Hematopoietic multipotent progenitor cell treated with erythropoietin and hydrocortisone succinate and interleukin-3 and kit ligand, for 8 days (in vitro differentiated cells): ENCODE data around the gene ALDH16A1.
"Not testable (repeated sequence)": the region's sequence is repeated elsewhere in the genome, so short reads cannot be mapped to it uniquely, and the experiment has no call there.

Experiments used
- DNase-seq: peaks from one replicate; pipeline ENCODE4 v3.0.0-alpha.2; 2015

The ALDH16A1 gene

GRCh38 chr19:49465371-49465770 is 12.3 kb downstream of the ALDH16A1 start:
- no peak for DNase-seq

GRCh38 chr19:49468199-49468598 is 15.2 kb downstream of the ALDH16A1 start:
- no peak for DNase-seq

DNA sequence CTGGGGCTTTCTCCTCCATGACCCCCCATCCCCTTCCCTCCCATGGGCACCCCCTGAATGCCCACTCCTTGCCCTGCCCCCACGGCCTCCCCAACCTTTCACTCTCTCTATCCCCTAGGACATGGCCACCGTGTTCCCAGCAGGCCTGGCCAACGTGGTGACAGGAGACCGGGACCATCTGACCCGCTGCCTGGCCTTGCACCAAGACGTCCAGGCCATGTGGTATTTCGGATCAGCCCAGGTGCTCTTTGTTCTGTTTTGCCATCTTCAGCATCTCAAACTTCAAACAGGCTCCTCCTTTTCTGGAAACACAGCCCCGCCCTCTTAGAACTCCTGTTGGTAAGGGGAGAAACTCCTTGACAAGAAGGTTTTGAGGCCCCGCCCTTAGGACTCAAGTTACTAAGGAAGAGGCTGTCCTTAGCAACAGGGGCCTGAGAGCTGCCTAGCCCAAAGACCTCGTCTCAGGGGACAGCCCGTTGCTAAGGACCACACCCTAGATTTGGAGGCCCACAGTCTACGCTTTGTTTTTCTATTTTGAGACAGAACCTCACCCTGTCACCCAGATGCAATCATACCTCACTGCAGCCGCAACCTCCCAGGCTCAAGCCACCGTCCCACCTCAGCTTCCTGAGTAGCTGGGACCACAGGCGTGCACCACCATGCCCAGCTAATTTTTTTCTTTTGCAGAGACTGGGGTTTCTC is 15.9 kb downstream of the ALDH16A1 start:
- peak; percentile 95 for DNase-seq

GRCh38 chr19:49469828-49470614 is 17.0 kb downstream of the ALDH16A1 start:
- DNase-seq, result peak; percentile 54

DNA sequence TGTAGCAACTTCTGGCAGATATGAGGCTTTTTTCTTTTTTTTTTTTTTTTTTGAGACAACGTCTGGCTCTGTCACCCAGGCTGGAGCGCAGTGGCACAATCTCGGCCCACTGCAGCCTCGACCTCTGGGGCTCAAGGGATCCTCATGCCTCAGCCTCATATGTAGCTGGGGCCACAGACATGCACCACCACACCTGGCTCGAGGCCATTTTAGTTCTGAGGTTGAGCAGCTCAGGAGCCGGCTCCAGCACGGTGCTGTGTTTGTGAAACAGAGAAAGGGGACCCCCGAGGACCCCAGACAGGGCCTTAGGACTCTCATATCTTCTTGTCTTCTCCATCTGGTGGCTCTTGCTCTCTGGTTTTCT is 17.6 kb downstream of the ALDH16A1 start:
- DNase-seq, result no peak

GRCh38 chr19:49472936-49473335 is 19.9 kb downstream of the ALDH16A1 start:
- DNase-seq, result no peak

DNA sequence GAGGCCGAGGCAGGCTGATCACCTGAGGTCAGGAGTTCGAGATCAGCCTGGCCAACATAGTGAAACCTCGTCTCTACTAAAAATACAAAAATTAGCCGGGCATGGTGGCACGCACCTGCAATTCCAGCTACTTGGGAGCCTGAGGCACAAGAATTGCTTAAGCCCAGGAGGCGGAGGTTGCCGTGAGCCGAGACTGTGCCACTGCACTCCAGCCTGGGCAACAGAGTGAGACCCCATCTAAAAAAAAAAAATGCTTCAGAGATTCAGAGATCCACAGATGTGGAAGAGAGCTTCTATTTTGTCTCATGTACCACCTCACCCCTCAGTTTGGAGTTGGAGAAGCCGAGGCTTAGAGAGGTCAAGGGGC is 20.5 kb downstream of the ALDH16A1 start:
- not testable (repeated sequence) for DNase-seq

DNA sequence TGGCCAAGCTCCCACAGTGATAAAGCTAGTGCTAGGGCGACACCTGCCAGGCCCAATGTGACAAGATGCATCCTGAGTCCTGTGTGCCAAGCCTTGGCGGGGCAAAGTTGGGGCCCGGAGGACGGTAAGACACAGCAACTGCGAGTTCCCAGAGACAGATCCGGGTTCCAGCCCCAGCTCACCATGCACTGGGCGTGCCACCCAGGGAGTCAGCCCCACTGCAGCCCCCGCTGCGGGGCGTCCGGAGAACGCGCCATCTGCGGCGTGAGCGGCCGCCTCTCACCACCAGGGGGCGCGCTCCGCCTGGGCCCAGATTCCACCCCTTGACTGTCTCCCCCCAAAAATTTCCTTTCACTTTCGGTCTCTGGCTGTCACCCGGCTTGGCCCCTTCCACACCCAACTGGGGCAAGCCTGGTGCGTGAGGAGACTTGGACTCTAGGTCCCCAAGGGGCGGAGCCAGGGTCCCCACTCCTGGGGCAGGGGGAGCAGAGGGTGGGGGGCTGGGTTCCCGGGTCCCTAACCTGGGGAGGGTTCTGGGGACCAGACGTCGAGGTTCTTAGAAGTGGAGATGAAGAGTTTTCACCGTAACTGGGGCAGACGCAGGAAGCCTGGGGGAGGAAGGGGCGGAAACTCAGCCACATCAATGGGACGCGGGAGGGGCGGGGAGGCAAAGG is 21.0 kb downstream of the ALDH16A1 start, which contains the start of gene FLT3LG:
Gene FLT3LG, plus strand, starts transcription at position 348 of the 674 bp plus-strand sequence. CDS start 425 bp downstream, outside the sequence.
- DNase-seq, result peak; percentile 90

DNA sequence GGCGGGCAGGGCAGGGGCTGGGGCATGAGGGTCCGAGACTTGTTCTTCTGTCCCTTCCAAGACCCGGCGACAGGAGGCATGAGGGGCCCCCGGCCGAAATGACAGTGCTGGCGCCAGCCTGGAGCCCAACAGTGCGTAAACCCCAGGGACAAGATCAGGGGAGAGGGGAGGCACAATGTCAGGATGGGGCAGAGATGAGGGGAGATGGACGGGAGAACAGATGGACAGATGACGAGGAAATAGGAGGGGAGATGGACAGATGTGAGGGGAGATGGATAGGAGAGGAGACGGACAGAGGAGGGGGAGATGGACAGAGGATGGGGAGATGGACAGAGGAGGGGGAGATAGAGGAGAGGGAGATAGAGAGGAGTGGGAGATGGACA is 21.5 kb downstream of the ALDH16A1 start:
- DNase-seq, result no peak

DNA sequence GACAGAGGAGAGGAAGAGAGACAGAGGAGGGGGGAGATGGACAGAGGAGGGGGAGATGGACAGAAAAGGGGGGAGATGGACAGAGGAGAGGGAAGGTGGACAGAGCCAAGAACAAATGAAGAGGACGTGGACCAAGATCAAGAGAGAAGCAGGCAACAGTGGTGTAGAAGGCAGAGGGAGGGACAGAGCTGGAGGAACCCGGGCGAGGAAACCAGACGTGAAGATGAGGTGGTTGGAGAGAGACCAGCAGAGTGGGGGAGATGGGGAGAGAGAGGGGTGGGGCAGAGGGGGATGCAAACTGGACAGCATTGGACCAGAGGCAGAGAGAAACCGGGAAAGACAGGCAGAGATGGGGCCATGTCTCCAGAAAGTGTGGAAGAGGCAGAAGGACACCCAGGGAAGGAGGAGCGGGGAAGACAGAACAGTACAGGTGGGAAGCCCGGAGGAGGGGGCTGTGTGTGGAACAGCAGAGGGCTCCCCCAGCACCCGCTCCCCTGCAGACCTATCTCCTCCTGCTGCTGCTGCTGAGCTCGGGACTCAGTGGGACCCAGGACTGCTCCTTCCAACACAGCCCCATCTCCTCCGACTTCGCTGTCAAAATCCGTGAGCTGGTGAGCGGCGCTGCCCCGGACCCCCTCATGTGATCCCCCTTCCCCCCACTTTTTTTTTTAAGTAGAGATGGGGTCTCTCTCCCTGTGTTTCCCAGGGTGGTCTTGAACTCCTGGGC is 22.3 kb downstream of the ALDH16A1 start:
- DNase-seq, result no peak

DNA sequence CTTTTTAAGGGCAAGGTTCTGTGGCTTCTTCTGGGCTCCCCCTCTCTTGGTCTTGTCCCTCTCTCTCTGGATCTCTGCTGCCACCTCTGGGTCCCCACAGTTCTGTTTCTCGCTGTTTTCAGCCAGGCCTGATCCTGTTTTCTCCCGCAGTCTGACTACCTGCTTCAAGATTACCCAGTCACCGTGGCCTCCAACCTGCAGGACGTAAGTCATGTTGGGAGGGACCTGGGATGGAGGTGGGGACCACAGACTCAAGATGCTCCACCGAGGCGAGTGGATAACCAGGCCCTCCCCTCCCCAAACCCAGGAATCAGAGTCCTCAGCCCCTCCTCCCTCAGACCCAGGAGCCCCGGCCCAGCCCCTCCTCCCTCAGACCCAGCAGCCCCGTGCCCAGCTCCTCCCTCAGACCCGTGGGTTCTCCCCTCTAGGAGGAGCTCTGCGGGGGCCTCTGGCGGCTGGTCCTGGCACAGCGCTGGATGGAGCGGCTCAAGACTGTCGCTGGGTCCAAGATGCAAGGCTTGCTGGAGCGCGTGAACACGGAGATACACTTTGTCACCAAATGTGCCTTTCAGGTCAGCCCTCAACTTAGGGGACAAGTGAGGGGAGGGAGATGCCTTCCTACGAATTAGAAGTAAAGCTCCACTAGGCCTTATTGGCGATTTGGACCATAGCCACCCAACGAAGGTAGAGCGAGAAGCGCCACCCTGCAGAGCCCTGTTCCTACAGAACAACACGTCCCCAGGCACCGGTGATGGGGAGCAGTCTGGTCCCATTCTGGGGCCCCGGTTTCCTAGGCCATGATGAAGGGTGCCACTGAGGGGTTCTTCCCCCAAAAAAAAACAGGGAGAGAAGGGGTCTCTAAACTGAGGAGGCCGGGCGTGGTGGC is 23.2 kb downstream of the ALDH16A1 start:
- peak; percentile 49 for DNase-seq

- no peak for DNase-seq
Observed at GRCh38 chr19:49479975-49480628, 27.1 kb downstream of the ALDH16A1 start.

DNA sequence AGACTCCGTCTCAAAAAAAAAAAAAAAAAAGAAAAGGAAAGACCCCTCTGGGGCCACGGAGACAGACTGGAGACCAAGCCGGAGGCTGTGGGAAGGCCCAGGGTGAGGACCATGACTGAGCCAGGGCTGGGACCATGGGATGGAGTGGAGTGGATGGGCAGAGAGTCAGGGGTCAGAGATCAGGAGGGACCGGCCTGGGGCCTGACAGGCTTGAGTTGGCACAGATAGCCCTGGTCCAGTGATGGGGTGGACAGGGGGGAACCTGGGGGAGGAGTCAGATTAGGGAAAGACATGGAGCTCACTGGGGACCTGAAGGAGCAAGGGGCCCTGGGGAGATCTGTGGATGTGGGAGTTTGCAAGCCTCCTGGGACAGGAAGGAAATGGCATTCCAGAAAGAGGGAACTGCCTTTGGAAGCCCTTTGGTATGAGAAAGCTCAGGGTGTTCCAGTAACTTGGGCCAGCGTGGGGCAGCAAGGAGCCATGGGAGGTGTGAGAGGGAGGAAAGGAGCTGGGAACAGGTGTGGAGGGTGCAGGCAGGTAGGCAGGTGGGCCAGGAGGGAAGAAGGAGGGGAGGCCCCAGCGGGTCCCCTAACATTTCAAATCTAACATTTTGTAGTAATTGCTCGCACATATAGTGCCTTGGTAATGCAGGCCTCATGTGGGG is 28.1 kb downstream of the ALDH16A1 start:
- DNase-seq, result no peak

- DNase-seq, result no peak
Observed at GRCh38 chr19:49486232-49486631, 33.2 kb downstream of the ALDH16A1 start.

- DNase-seq, result no peak
Observed at GRCh38 chr19:49486710-49487276, 33.8 kb downstream of the ALDH16A1 start.

DNA sequence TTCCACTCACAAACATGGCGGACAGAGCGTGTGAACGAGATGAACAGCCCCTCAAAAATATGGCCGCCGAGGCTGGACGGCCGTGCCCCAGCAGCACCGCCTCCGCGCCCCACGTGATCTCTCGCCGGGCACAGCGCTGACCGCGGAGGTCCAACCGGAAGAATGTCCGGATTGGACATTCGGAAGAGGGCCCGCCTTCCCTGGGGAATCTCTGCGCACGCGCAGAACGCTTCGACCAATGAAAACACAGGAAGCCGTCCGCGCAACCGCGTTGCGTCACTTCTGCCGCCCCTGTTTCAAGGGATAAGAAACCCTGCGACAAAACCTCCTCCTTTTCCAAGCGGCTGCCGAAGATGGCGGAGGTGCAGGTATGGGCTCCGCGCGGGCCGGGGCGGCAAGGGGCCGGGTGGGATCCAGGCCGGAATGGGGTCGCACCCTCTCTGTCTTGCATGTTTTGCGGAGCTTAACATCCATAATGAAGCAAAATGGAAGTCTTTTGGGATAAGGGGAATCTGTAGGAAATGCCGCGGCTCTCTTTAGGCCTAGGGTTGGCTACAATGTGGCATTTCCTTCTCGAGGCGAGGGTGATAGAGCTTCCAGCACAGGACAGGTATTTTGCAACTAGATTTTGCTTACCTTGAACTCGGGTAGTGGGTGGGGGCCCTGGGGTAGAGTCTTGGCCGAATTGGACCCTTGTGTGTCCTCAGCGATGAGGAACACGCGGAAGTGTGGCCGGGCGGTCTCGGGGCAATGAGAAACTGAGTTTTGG is 34.4 kb downstream of the ALDH16A1 start, which contains the start of gene RPL13A:
Gene RPL13A, plus strand, starts transcription at position 332 of the 769 bp plus-strand sequence. Its CDS starts 22 bp downstream, at position 354.
- peak; percentile 99 for DNase-seq

DNA sequence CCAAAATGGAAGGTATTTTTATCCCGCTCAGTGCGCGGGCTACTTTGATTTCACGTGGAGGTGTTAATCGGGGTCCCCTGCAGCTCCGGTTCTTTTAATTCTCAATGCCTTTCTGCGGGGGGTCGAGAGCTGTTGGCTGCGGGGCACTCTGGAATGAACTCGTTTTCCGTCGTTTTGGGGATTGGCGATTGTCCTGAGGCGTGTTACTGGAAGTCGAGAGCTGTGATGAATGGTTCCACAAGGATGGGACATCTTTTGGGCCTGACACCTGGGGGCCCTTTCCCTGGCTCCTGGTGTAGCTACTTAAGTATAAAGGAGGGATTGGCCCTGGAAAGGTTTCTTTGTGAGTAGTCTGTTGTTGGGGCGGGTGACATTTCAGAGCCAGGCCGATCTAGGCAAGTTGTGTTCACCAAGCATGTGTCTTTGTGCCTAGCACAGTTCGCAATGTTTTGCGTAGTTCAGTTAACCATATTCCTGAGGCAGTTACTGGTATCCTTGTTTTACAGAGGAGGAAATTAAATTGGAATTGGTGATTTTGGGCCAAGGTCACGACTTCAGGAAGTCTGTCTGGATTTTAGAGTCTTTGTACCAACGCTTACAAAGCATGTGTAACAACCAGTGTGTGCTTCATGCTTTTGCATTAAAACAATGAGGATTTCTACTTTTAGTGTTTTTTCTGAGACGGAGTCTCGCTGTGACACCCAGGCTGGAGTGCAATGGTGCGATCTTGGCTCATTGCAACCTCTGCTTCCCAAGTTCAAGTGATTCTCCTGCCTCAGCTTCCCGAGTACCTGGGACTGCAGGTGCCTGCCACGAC is 35.2 kb downstream of the ALDH16A1 start:
- DNase-seq, result no peak

DNA sequence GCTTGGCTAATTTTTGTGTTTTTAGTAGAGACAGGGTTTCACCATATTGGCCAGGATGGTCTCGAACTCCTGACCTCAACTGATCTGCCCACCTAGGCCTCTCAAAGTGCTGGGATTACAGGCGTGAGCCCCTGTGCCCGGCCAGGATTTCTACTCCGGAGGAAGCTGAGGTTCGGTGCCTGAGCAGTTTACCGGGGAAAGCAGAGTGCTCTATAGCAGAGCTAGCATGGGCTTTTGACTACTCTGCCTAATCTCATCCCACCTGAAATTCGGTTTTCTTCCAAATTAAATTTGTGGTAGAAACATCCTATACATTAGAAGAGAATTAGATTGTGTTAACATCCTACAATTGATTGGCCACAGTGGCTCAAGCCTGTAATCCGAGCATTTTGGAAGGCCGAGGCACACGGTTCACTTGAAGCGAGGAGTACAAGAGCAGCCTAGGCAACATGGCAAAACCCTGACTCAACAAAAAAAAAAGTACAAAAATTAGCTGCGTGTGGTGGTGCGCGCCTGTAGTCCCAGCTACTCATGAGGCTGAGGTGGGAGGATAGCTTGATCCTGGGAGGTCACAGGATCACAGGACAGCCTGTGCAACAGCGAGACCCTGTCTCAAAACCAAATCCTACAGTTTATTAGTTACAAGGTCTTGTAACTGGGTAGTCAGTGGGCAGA is 36.0 kb downstream of the ALDH16A1 start:
- no peak for DNase-seq
